ENCODE measurements around the gene RFNG. TPM values are rescaled to one million over a fixed set of nuclear protein-coding genes. Genes with fewer than 3 reads are reported as not detected.

Gene RFNG
- total RNA-seq, 2 experiments from 2014 or later: 26.3 to 28.4 TPM

DNA sequence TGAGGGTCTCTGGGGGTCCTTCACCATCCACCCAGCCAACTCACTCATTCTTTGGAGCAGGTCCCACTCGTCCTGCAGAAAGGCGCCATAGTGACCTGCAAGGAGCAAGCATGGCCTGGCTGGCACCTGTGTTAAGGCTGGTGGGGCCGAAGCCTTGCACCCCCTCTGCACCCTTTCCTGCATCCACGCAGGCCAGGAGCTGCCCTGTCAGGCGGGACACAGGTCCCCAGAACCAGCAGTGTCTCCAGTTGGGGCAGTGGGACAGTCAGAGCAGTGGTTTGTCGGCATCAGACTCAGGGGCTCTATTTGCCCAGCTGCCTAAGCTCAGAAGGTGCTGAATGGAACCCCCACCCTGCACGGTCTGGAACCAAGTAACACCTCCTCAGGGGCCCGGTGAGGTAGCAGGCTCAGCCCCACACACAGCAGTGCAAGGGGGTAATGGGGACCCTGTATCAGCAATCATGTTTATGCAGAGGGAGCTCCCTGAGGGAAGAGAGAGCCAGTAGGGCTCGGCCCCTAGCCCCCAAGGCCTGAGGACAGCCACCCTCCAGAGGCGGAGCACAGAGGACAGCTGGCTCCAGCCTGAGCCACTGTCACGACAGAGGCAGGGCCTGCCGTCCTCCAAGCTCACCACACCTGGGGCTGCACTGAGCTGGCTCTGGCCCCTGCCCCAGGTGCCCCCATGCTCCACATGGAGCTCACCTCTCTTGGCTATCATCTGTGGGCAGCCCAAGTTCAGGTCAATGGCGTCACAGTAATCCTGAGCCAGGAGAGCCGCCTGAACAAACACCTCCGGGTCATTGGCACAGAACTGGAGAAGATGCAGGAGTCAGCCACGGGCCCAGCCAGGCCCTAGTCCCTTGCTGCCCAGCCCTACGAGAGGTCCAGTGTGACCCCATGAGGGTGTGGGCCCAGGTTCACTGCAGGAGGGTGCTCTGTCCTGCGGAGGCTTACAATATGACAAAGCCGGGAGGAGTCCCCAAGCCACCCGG, 12.1 kb upstream of the RFNG start:
- no peak for DNase-seq
- Mint-ChIP-seq H3K27me3 (no peaks in the 10 kb centered on the region), H3K4me3 (peak overlapping the region; percentile 67), H3K27ac (no peak overlapping the region), H3K9me3 (no peaks in the 10 kb centered on the region), H3K36me3 (ENCODE audit: low read depth) (peaks cover 3% of the 10 kb centered on the region), H3K4me1 (peaks cover 17% of the 10 kb centered on the region)
- CTCF ChIA-PET: no interaction called here
- POLR2A ChIA-PET: interaction anchor here (1.0 to 2.0 kb wide), 5 partner anchors 10 to 204 kb away, joined by 3 to 8 read pairs (median 3); partner anchors contain the start of genes FASN and GPS1

DNA sequence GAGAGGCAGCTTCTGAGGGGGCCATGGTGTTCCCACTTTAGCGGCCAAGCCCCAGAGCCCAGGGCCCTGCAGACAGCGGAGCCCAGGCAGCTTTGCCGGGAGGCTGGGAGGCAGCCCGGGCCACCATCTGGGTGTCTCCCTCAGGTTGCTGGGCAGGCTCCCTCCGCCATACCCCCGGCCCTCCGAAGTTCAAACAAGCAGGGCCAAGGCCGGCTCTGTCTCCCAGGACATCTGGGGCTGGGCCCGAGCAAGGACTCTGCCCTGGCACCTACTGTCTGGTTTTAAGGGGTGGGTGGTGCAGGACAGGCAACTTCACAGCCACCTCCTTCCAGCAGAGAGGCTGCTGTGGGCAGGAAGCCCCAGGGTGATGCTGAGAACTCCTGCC, 11.4 kb upstream of the RFNG start:
- H3K27me3 Mint-ChIP-seq: no peaks in the 10 kb centered on the region
- H3K36me3 Mint-ChIP-seq (ENCODE audit: low read depth): peaks cover 4% of the 10 kb centered on the region
- H3K4me3 Mint-ChIP-seq: no peak overlapping the region
- no peak overlapping the region for H3K27ac Mint-ChIP-seq
- no peaks in the 10 kb centered on the region for H3K9me3 Mint-ChIP-seq
- peaks cover 17% of the 10 kb centered on the region for H3K4me1 Mint-ChIP-seq
- ChIA-PET POLR2A (interaction anchor here (1.5 kb wide), 1 partner anchor 13 kb away, joined by 3 read pairs; no protein-coding TSS in a partner anchor), CTCF (no interaction called here)
- DNase-seq: no peak

DNA sequence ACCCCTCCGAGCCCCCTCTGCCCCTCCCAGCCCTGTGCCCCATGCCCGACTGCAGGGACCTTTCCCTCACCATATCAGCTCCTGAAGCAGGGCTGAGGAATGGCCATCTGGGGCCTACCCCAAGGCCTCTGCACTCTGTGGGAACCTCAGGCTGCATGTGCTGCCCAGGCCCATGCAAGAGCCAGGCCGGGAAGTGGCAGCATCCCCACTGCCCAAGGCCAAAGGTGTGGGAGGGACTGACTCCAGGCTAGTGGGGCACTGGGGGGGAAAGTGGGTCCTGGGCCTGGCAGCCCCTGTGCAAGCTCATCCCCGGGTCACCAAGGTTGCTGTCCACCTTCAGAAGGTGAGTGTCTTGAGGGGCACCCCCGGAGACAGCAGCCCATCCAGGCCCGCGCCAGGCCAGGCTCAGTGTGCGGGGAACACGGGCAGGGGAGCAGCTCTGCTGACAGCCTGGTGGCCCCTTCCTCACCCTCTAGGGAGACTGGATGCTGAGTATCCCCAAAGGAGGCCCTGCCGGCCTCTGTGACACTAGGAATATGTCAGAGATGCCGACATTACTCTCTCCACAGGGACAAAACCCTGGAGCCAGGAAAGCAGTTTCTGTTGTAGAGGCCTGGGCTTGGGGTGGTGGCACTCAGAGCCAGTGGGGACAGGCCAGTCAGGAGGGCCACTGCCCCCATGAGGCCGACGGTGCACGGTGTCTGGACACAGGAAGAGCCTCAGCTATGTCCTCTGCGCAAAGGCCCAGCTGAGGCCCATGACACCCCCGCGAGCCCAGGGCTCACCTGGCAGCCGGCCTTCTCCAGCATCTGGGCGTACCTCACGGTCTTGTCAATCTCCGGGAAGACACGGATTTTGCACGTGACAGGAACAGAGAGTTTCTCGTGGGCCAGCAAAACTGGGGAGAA, 10.7 kb upstream of the RFNG start:
- H3K9me3 Mint-ChIP-seq: no peaks in the 10 kb centered on the region
- H3K36me3 Mint-ChIP-seq (ENCODE audit: low read depth): peaks cover 7% of the 10 kb centered on the region
- H3K27me3 Mint-ChIP-seq: no peaks in the 10 kb centered on the region
- H3K27ac Mint-ChIP-seq: no peak overlapping the region
- H3K4me1 Mint-ChIP-seq: peaks cover 17% of the 10 kb centered on the region
- POLR2A ChIA-PET: no interaction called here
- DNase-seq: no peak
- H3K4me3 Mint-ChIP-seq: no peak overlapping the region
- CTCF ChIA-PET: no interaction called here

DNA sequence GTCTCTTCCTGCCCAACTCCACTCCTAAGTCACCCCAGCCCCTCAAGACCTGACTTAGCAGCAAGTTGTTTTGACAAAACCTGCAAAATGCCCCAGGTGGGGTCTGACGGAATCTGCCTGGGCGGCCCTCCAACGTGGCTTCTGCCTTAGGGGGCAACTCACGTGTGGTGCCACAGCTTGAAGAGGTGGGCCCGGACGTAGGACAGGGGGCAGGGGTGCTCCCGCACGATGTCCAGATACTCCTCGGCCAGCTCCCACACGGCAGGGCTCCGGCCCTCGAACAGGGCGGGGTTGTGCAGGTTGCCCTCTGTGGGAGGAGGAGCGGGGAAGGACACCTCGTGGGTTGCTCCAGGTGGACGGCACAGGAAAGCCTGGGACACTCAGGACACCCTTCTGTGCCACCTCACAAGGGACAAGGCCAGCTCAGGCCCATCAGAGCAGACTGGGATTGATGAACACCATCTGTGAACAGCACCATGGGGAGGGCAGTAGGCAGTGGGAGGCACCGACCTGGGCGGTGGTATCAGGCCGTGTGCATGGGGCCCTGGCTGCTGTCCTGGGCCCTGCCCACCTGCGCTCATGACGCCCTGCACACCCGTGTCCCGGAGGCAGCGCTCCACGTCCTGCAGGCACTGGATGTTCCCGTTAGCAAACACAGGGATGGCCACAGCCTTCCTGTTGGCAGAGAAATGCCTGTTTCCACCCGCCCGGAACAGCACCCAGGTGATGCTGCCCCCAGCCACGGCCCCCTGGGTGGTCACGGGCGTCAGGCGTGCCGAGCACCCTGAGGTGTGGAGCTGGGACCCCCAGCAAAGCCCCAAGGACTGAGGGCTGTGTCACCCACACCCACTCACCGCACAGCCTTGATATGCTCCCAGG, 9.7 kb upstream of the RFNG start:
- no peaks in the 10 kb centered on the region for H3K9me3 Mint-ChIP-seq
- POLR2A ChIA-PET: no interaction called here
- CTCF ChIA-PET: no interaction called here
- peaks cover 7% of the 10 kb centered on the region for H3K36me3 Mint-ChIP-seq (ENCODE audit: low read depth)
- H3K4me3 Mint-ChIP-seq: no peak overlapping the region
- no peak overlapping the region for H3K27ac Mint-ChIP-seq
- no peaks in the 10 kb centered on the region for H3K27me3 Mint-ChIP-seq
- H3K4me1 Mint-ChIP-seq: peaks cover 12% of the 10 kb centered on the region
- DNase-seq: no peak

DNA sequence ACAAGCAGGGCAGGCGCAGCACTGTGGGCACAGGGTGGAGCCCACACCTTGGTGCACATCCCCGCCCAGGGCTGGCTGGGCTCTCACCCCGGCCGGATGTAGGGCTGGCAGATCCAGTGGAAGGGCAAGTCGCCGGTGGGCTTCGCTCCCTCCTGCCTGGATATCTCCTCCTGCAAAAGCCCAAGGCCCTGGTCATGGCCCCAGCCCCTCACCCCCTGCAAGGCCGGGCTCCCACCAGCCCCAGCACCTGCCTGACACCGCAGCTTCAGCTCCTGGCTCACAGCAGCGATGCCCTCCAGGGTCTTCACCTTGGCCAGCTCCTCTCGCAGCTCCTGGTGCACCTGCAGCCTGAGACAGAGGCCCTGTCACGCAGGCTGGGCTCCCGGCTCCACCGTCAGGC, 9.0 kb upstream of the RFNG start:
- Mint-ChIP-seq H3K4me3 (no peak overlapping the region), H3K4me1 (peaks cover 9% of the 10 kb centered on the region), H3K27me3 (no peaks in the 10 kb centered on the region), H3K27ac (no peak overlapping the region), H3K36me3 (ENCODE audit: low read depth) (peaks cover 7% of the 10 kb centered on the region), H3K9me3 (no peaks in the 10 kb centered on the region)
- CTCF ChIA-PET: no interaction called here
- DNase-seq: no peak
- POLR2A ChIA-PET: interaction anchor here (1.7 kb wide), 1 partner anchor 25 kb away, joined by 3 read pairs; no protein-coding TSS in a partner anchor

DNA sequence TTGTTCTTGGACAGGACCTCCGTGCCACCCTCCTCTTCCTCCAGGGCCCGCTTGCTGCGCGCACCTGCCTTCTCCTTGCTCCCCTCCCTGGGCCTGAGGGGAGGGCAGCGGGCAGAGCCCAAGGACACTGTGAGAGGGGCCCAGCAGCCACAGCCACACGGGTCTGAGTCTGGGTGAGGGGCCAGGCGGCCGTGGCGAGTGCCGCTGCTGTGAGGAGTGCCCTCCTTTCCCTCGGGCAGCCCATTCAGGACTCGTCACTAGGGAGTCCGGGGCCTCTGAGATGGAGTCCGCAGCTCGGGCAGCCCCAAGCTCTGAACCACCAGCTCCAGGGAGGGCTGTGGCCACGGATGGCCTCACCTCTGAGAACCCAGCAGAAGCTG, 8.4 kb upstream of the RFNG start:
- POLR2A ChIA-PET: interaction anchor here (0.7 to 1.7 kb wide), 2 partner anchors 25 to 67 kb away, joined by 3 read pairs; no protein-coding TSS in a partner anchor
- no peak overlapping the region for H3K4me3 Mint-ChIP-seq
- no peak overlapping the region for H3K27ac Mint-ChIP-seq
- no peaks in the 10 kb centered on the region for H3K9me3 Mint-ChIP-seq
- no peaks in the 10 kb centered on the region for H3K27me3 Mint-ChIP-seq
- peaks cover 11% of the 10 kb centered on the region for H3K36me3 Mint-ChIP-seq (ENCODE audit: low read depth)
- peaks cover 11% of the 10 kb centered on the region for H3K4me1 Mint-ChIP-seq
- CTCF ChIA-PET: no interaction called here
- DNase-seq: no peak

DNA sequence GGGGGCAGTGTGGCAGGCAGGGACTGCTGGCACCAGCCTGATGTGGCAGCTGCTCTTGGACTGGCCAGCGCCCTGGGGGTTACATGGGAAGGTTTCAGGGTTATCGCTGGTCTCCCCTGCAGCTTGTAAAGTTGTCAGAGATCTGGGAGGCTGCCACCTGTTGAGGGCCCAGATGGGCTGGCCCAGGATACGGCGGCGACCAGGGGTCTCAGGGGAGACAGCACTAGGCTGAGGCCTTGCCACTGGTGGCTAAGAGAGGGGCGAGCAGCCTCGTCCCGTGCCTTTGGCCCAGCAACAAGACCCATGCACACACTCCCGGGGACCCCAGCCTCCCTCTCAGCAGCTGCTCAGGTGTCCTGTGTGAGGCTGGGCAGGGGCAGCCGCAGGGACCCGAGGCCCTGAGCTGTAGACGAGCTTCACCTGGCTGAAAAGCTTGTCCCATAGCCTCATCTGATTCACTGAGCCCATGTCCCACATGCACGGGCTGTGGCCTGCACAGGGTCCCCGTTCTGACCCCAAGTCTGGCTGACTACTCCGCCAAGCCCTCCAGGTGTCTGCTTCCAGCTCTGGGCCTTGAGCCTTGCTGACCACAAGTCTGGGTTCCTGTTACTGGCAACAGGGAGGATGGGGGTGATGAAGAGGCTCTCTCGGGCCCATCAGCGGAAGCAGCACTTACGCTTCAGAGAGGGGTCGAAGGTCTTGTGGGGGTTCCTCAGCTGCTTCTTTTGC, 7.8 kb upstream of the RFNG start:
- ChIA-PET POLR2A (interaction anchor here (0.7 to 1.7 kb wide), 3 partner anchors 9 to 67 kb away, joined by 3 read pairs; no protein-coding TSS in a partner anchor), CTCF (no interaction called here)
- H3K27me3 Mint-ChIP-seq: no peaks in the 10 kb centered on the region
- DNase-seq: no peak
- H3K4me1 Mint-ChIP-seq: peaks cover 10% of the 10 kb centered on the region
- no peaks in the 10 kb centered on the region for H3K9me3 Mint-ChIP-seq
- H3K27ac Mint-ChIP-seq: no peak overlapping the region
- peaks cover 14% of the 10 kb centered on the region for H3K36me3 Mint-ChIP-seq (ENCODE audit: low read depth)
- no peak overlapping the region for H3K4me3 Mint-ChIP-seq

DNA sequence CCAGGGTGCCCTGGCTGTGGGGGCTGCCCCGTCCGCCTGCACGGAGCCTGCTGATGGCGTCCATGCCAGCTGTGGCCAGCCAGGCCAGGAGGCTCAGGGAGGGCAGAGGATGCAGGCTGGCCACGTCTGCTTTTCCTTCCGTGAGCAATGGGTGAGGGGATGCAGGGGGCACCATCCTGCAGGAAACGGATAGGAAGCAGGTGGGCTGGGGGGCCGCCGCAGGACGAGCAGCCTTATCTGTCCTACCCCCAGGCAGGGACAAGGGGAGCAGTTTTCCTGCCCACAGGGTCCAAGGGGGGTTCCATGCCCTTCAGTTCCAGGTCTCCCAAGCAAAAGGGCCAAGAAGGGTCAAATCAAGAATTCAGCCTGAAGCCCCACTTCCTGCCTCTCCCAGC, 7.2 kb upstream of the RFNG start:
- POLR2A ChIA-PET: interaction anchor here (0.7 to 1.7 kb wide), 2 partner anchors 9 to 24 kb away, joined by 3 read pairs; no protein-coding TSS in a partner anchor
- H3K27me3 Mint-ChIP-seq: no peaks in the 10 kb centered on the region
- H3K36me3 Mint-ChIP-seq (ENCODE audit: low read depth): peaks cover 14% of the 10 kb centered on the region
- CTCF ChIA-PET: no interaction called here
- H3K9me3 Mint-ChIP-seq: no peaks in the 10 kb centered on the region
- no peak overlapping the region for H3K4me3 Mint-ChIP-seq
- H3K27ac Mint-ChIP-seq: no peak overlapping the region
- H3K4me1 Mint-ChIP-seq: peaks cover 6% of the 10 kb centered on the region
- no peak for DNase-seq

DNA sequence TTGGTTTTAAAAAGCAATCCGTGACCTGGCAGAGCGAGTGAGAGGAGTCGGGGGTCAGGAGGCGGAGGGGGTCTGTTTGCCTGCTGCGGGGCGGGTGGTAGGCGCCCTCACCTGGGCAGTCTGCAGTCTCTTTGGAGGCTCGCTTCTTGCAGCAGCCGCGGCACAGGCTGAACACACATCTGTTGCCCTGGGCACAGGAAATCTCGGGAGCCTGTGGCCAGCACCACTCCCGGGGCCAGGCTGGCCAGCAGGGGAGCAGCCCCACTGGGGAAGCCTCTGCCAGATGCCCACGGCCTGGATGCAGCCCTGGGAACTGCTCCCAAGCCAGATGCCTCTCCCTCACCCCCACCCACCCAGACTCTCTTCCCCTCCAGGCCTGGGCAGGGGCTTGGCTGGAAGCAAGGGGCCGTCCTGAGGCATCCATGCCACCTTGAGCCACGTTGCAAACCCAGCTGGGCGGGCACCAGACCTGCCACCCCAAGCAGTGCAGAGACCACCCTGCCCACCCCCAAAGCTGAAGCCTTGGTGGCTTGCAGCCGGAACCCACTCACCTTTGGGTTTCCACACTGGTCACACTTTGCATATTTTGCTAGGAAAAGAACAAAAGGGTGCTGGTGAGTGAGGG, 6.7 kb upstream of the RFNG start:
- Mint-ChIP-seq H3K27me3 (no peaks in the 10 kb centered on the region), H3K27ac (no peak overlapping the region), H3K4me3 (no peak overlapping the region), H3K4me1 (peaks cover 10% of the 10 kb centered on the region), H3K36me3 (ENCODE audit: low read depth) (peaks cover 14% of the 10 kb centered on the region), H3K9me3 (no peaks in the 10 kb centered on the region)
- POLR2A ChIA-PET: interaction anchor here (0.7 kb wide), 1 partner anchor 8 kb away, joined by 3 read pairs; no protein-coding TSS in a partner anchor
- CTCF ChIA-PET: no interaction called here
- no peak for DNase-seq

DNA sequence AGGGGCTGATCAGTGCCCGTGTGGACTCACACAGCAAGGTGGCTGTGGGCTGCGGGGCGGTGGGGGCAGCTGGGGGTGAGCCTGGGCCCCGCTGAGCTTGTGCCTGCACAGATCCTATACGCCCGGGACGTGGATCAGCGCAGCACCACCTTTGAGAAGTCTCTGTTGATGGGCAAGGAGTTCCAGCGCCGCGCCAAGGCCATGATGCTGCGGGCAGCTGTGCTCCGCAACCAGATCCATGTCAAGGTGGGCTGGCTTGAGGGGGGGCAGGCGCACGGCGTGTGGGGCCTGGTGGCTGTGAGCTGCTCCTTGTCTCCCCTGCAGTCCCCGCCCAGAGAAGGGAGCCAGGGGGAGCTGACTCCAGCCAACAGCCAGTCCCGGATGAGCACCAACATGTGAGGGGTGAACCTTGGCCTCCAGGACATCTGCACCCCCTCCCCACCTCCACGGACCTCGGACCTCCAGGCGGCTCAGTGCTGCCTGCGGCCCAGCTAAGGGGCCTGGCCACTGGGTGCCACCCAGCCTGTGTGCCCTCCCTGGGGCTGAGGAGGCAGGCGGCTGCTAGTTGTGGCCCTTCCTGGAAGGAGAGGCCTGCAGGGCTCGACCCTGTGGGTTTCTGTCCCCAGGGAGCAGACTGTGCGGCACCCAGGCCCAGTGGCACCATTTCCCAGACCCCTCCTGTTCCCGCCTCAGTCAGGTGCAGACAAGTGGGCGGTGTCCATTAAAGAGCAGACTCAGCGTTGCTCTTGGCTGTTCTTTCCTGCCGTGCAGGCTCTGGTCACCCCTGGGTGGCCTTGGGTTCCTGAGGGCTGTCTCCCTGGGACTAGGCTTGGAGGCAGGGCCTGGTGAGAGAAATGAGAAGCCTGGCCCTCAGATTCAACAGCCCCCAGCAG, 5.4 kb upstream of the RFNG start:
- Mint-ChIP-seq H3K27ac (no peak overlapping the region), H3K27me3 (no peaks in the 10 kb centered on the region), H3K4me1 (peaks cover 16% of the 10 kb centered on the region), H3K36me3 (ENCODE audit: low read depth) (peaks cover 14% of the 10 kb centered on the region), H3K4me3 (no peak overlapping the region), H3K9me3 (no peaks in the 10 kb centered on the region)
- POLR2A ChIA-PET: interaction anchor here (1.3 kb wide), 1 partner anchor 42 kb away, joined by 3 read pairs; no protein-coding TSS in a partner anchor
- CTCF ChIA-PET: no interaction called here
- no peak for DNase-seq
